Endothelial cell of umbilical vein (primary cell): Measurements from ENCODE around the gene ADCY2.

Experiments used
- CTCF ChIP-seq, 2 donors: IDR thresholded peaks; 1 replicate in 1 of 2; 2 replicates in 1 of 2; pipeline ENCODE4 v1.5.1; 2011; ENCODE audit warnings: low read length in 2 of 2, mild to moderate bottlenecking in 2 of 2, moderate library complexity in 2 of 2, control low read depth in 1 of 2, inconsistent platforms in 1 of 2, low read depth in 1 of 2; ENCODE audit not compliant: insufficient read depth in 1 of 2; ENCODE audit errors: extremely low read depth in 1 of 2
- POLR2A ChIP-seq: IDR thresholded peaks from 2 replicates; pipeline ENCODE4 v1.6.1; 2012; ENCODE audit warnings: low read depth, mild to moderate bottlenecking, control low read depth, low read length

- TF ChIP-seq CTCF (IDR thresholded peaks at IDR 0.05; ENCODE audit: extremely low read depth in 1 of 2, insufficient read depth in 1 of 2, low read depth in 1 of 2, low read length in 2 of 2) (no peak), POLR2A (no peak)
Measured at GRCh38 chr5:7628248-7628647, 232.3 kb downstream of the ADCY2 start.
